Mammary epithelial cell (primary cell): ENCODE results near the gene CYTL1.

ENCODE experiments used
- CTCF ChIP-seq, 2 donors: IDR thresholded peaks in 1 of 2; conservative IDR thresholded peaks in 1 of 2; 2 replicates each; pipeline ENCODE4 v1.5.1; 2011 to 2012; ENCODE audit warnings: inconsistent platforms in 2 of 2, low read length in 2 of 2, mild to moderate bottlenecking in 2 of 2, control low read depth in 1 of 2, low read depth in 1 of 2; ENCODE audit not compliant: insufficient read depth in 1 of 2; ENCODE audit errors: extremely low read depth in 1 of 2
- EZH2 ChIP-seq: IDR thresholded peaks from 2 replicates; pipeline ENCODE4 v1.6.1; 2012; ENCODE audit warnings: low read length, inconsistent platforms, borderline replicate concordance

DNA sequence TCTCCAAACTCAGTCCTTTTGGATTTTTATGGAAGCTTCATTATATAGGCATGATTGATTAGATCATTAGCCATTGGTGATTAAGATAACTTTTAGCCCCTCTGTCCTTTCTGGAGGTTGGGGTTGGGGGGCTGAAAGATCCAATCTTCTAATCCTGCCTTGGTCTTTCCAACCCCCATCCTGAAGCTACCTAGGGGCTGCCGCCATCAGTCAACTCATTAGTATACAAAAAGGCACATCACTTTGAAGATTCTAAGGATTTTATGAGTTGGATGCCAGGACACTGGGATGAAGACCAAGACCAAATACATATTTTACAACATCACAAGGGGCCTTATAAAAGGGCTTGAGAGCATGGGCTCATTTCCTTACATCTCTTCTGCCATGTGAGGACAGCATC lies 47.5 kb downstream of the CYTL1 start:
- TF ChIP-seq CTCF (conservative IDR thresholded peaks at IDR 0.05 in 1 of 2, IDR thresholded peaks at IDR 0.05 in 1 of 2; ENCODE audit: extremely low read depth in 1 of 2, insufficient read depth in 1 of 2, low read depth in 1 of 2, low read length in 2 of 2) (no peak), EZH2 (no peak)
